DMS114 treated with DMSO at 0.1 percent for 48 hours (cell line): ENCODE measurements around the gene ARMH4.

Source experiments
- DNase-seq: peaks from one replicate; lab custom pipeline; 2025; ENCODE audit not compliant: unreplicated experiment; lab: John Stamatoyannopoulos, UW

The ARMH4 gene

GRCh38 chr14:57970175-57970574 is 181.8 kb downstream of the ARMH4 start:
- no peak for DNase-seq

GRCh38 chr14:57963071-57963470 is 188.9 kb downstream of the ARMH4 start:
- no peak for DNase-seq

GRCh38 chr14:57962325-57963035 is 189.5 kb downstream of the ARMH4 start:
- no peak for DNase-seq

GRCh38 chr14:57961786-57962060 is 190.3 kb downstream of the ARMH4 start:
- no peak for DNase-seq

GRCh38 chr14:57960946-57961785 is 190.8 kb downstream of the ARMH4 start:
- DNase-seq, result no peak

- DNase-seq, result no peak
Measured at GRCh38 chr14:57957441-57957840, 194.6 kb downstream of the ARMH4 start.
